Coronary artery (tissue), 2 donors: ENCODE data around the gene ALB.

Source experiments
- DNase-seq: peaks from one replicate; pipeline ENCODE4 v3.0.0-alpha.2; 2017; ENCODE audit warnings: low spot score
- H3K27ac ChIP-seq, 2 donors: fragments of 200-600 bp; sonication (generic); one replicate each; pipeline ENCODE4 v1.5.1; 2016 to 2019
- H3K4me3 ChIP-seq: fragments of 200-600 bp; sonication (generic); 2 replicates; pipeline ENCODE4 v1.5.1; 2016; ENCODE audit warnings: mild to moderate bottlenecking, moderate library complexity
- TF ChIP-seq, protein P1 (sequence below): fragments of 200-600 bp; sonication (generic); IDR thresholded peaks from one replicate; pipeline ENCODE4 v1.5.1; 2019; ENCODE audit warnings: antibody characterized with exemption

ALB gene

DNA sequence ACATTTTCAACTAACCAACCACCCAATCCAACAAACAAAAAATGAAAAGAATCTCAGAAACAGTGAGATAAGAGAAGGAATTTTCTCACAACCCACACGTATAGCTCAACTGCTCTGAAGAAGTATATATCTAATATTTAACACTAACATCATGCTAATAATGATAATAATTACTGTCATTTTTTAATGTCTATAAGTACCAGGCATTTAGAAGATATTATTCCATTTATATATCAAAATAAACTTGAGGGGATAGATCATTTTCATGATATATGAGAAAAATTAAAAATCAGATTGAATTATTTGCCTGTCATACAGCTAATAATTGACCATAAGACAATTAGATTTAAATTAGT is 27.7 kb downstream of the ALB start:
- TF ChIP-seq, protein P1, sequence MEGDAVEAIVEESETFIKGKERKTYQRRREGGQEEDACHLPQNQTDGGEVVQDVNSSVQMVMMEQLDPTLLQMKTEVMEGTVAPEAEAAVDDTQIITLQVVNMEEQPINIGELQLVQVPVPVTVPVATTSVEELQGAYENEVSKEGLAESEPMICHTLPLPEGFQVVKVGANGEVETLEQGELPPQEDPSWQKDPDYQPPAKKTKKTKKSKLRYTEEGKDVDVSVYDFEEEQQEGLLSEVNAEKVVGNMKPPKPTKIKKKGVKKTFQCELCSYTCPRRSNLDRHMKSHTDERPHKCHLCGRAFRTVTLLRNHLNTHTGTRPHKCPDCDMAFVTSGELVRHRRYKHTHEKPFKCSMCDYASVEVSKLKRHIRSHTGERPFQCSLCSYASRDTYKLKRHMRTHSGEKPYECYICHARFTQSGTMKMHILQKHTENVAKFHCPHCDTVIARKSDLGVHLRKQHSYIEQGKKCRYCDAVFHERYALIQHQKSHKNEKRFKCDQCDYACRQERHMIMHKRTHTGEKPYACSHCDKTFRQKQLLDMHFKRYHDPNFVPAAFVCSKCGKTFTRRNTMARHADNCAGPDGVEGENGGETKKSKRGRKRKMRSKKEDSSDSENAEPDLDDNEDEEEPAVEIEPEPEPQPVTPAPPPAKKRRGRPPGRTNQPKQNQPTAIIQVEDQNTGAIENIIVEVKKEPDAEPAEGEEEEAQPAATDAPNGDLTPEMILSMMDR = no peak
- no peak for DNase-seq
- no peak overlapping the region for H3K4me3 ChIP-seq
- H3K27ac ChIP-seq = no peak overlapping the region

DNA sequence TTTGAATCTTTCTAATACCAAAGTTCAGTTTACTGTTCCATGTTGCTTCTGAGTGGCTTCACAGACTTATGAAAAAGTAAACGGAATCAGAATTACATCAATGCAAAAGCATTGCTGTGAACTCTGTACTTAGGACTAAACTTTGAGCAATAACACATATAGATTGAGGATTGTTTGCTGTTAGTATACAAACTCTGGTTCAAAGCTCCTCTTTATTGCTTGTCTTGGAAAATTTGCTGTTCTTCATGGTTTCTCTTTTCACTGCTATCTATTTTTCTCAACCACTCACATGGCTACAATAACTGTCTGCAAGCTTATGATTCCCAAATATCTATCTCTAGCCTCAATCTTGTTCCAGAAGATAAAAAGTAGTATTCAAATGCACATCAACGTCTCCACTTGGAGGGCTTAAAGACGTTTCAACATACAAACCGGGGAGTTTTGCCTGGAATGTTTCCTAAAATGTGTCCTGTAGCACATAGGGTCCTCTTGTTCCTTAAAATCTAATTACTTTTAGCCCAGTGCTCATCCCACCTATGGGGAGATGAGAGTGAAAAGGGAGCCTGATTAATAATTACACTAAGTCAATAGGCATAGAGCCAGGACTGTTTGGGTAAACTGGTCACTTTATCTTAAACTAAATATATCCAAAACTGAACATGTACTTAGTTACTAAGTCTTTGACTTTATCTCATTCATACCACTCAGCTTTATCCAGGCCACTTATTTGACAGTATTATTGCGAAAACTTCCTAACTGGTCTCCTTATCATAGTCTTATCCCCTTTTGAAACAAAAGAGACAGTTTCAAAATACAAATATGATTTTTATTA is 28.3 kb downstream of the ALB start:
- DNase-seq = no peak
- no peak overlapping the region for H3K4me3 ChIP-seq
- no peak overlapping the region for H3K27ac ChIP-seq
- TF ChIP-seq, protein P1 = no peak

DNA sequence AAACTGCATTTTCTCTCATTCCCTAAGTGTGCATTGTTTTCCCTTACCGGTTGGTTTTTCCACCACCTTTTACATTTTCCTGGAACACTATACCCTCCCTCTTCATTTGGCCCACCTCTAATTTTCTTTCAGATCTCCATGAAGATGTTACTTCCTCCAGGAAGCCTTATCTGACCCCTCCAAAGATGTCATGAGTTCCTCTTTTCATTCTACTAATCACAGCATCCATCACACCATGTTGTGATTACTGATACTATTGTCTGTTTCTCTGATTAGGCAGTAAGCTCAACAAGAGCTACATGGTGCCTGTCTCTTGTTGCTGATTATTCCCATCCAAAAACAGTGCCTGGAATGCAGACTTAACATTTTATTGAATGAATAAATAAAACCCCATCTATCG is 29.1 kb downstream of the ALB start:
- Histone ChIP-seq H3K27ac (no peak overlapping the region), H3K4me3 (no peak overlapping the region)
- TF ChIP-seq, protein P1 = no peak
- no peak for DNase-seq

DNA sequence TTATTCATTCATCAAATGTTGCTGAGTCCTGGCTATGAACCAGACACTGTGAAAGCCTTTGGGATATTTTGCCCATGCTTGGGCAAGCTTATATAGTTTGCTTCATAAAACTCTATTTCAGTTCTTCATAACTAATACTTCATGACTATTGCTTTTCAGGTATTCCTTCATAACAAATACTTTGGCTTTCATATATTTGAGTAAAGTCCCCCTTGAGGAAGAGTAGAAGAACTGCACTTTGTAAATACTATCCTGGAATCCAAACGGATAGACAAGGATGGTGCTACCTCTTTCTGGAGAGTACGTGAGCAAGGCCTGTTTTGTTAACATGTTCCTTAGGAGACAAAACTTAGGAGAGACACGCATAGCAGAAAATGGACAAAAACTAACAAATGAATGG is 30.2 kb downstream of the ALB start:
- no peak overlapping the region for H3K27ac ChIP-seq
- TF ChIP-seq, protein P1 = peak; percentile 25
- H3K4me3 ChIP-seq = no peak overlapping the region
- no peak for DNase-seq

DNA sequence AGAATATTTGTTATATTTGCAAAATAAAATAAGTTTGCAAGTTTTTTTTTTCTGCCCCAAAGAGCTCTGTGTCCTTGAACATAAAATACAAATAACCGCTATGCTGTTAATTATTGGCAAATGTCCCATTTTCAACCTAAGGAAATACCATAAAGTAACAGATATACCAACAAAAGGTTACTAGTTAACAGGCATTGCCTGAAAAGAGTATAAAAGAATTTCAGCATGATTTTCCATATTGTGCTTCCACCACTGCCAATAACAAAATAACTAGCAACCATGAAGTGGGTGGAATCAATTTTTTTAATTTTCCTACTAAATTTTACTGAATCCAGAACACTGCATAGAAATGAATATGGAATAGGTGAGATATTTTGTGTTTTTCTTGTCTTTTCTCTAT is 31.9 kb downstream of the ALB start, which contains the start of gene AFP:
Gene AFP (plus strand): TSS at position 238 of the 400 bp plus-strand sequence. CDS start 42 bp downstream, at position 280.
- TF ChIP-seq, protein P1 = no peak
- no peak within 1 kb of the TSS for H3K27ac ChIP-seq
- DNase-seq = no peak
- no peak within 1 kb of the TSS for H3K4me3 ChIP-seq

DNA sequence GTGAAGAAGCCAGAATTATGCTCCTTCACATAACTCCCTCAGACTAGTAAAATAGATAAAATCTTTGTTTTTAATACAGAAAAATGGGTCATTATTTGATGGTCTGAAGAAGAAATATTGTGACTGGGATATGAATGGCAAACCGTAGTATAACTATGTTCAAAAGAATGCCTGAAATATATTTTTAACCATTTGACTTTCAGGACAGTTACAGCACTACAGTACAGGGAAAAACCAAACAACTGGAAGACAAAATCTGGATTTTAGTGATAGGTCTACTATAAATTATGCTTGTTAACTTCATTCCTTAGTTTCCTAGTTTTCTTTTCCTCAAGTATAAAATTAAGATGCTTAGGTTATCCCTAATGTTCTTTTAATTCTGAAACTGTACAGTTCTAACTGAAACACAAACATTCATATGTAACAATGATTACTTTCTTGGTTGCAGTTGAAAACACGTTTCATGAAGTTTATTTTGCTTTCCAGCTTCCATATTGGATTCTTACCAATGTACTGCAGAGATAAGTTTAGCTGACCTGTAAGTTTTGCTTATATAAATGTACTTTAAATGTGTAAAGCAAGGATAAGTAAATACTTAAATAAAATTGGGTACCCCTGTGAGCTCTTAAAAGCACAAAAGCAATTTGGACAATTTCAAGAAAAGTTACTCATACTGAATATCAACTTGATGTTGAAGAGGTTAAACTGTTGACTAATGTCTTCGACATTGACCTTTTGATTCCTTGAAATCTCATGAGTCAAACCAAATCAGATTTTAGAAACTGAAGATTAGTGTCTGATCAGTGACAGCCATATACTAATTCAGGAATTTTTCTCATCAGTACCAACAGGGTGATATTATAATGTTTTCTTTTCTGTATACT is 32.8 kb downstream of the ALB start:
- TF ChIP-seq, protein P1 = no peak
- H3K4me3 ChIP-seq = no peak overlapping the region
- no peak for DNase-seq
- no peak overlapping the region for H3K27ac ChIP-seq
